ENCODE measurements around the gene COA1.

- TF ChIP-seq, protein P1, sequence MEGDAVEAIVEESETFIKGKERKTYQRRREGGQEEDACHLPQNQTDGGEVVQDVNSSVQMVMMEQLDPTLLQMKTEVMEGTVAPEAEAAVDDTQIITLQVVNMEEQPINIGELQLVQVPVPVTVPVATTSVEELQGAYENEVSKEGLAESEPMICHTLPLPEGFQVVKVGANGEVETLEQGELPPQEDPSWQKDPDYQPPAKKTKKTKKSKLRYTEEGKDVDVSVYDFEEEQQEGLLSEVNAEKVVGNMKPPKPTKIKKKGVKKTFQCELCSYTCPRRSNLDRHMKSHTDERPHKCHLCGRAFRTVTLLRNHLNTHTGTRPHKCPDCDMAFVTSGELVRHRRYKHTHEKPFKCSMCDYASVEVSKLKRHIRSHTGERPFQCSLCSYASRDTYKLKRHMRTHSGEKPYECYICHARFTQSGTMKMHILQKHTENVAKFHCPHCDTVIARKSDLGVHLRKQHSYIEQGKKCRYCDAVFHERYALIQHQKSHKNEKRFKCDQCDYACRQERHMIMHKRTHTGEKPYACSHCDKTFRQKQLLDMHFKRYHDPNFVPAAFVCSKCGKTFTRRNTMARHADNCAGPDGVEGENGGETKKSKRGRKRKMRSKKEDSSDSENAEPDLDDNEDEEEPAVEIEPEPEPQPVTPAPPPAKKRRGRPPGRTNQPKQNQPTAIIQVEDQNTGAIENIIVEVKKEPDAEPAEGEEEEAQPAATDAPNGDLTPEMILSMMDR (IDR thresholded peaks at IDR 0.05): no peak
- TF ChIP-seq POLR2A (IDR thresholded peaks at IDR 0.05): no peak
Measured at GRCh38 chr7:43618073-43618472, 111.2 kb downstream of the COA1 start.
